Neuronal stem cell (in vitro differentiated cells): ENCODE measurements around the gene PTPRM.

ENCODE experiments used
- DNase-seq: peaks from one replicate; pipeline ENCODE4 v3.0.0-alpha.2; 2013; ENCODE audit warnings: low spot score
- H2AFZ ChIP-seq: one replicate; pipeline ENCODE4 v1.6.1; 2013; ENCODE audit warnings: mild to moderate bottlenecking, low read length, inconsistent platforms
- H2AK5ac ChIP-seq: 2 replicates; pipeline ENCODE4 v1.6.1; 2013; ENCODE audit warnings: low read depth, mild to moderate bottlenecking, inconsistent platforms, low read length, moderate library complexity, mixed read lengths
- H2BK120ac ChIP-seq: 2 replicates; pipeline ENCODE4 v1.6.1; 2013; ENCODE audit warnings: low read depth, mild to moderate bottlenecking, inconsistent platforms, low read length, moderate library complexity, mixed read lengths
- H2BK12ac ChIP-seq: one replicate; pipeline ENCODE4 v1.6.1; 2013; ENCODE audit warnings: low read length, inconsistent platforms
- H2BK15ac ChIP-seq: 2 replicates; pipeline ENCODE4 v1.6.1; 2013; ENCODE audit warnings: mild to moderate bottlenecking, low read length, inconsistent platforms, mixed read lengths
- H2BK5ac ChIP-seq: one replicate; pipeline ENCODE4 v1.6.1; 2013; ENCODE audit warnings: inconsistent platforms, mild to moderate bottlenecking, low read length, moderate library complexity
- H3K14ac ChIP-seq: one replicate; pipeline ENCODE4 v1.6.1; 2013; ENCODE audit warnings: low read length, inconsistent platforms
- H3K18ac ChIP-seq: 2 replicates; pipeline ENCODE4 v1.6.1; 2013; ENCODE audit warnings: low read length, inconsistent platforms
- H3K23ac ChIP-seq: 2 replicates; pipeline ENCODE4 v1.6.1; 2013; ENCODE audit warnings: low read depth, mild to moderate bottlenecking, mixed read lengths, low read length, inconsistent platforms; ENCODE audit not compliant: poor library complexity
- H3K27ac ChIP-seq: replicated peaks from 3 replicates; pipeline ENCODE4 v1.5.1; 2013; ENCODE audit warnings: low read length, inconsistent platforms
- H3K27me3 ChIP-seq, 3 experiments: 2 replicates each; pipeline ENCODE4 v1.6.1; 2013; ENCODE audit warnings: low read length in 3 of 3, mild to moderate bottlenecking in 2 of 3, inconsistent platforms in 1 of 3, low read depth in 1 of 3, mixed read lengths in 1 of 3, moderate library complexity in 1 of 3; ENCODE audit not compliant: control insufficient read depth in 3 of 3, insufficient read depth in 3 of 3
- H3K36me3 ChIP-seq, 2 donors: replicated peaks in 1 of 2; 2 replicates each; pipeline ENCODE4 v1.6.1; 2013; ENCODE audit warnings: low read length in 2 of 2; ENCODE audit not compliant: control insufficient read depth in 2 of 2, insufficient read depth in 2 of 2
- H3K4ac ChIP-seq: 2 replicates; pipeline ENCODE4 v1.6.1; 2013; ENCODE audit warnings: inconsistent platforms, mild to moderate bottlenecking, low read length, moderate library complexity
- H3K4me1 ChIP-seq, 2 donors: 1 replicate in 1 of 2; 2 replicates in 1 of 2; pipeline ENCODE4 v1.6.1; 2013; ENCODE audit warnings: low read length in 2 of 2, low read depth in 1 of 2; ENCODE audit not compliant: control insufficient read depth in 2 of 2, insufficient read depth in 1 of 2
- H3K4me2 ChIP-seq: one replicate; pipeline ENCODE4 v1.6.1; 2013; ENCODE audit warnings: mild to moderate bottlenecking, low read length, inconsistent platforms; ENCODE audit not compliant: insufficient read depth, poor library complexity, severe bottlenecking
- H3K4me3 ChIP-seq, 2 donors: 2 replicates each; pipeline ENCODE4 v1.5.1; 2013; ENCODE audit warnings: low read length in 2 of 2, mild to moderate bottlenecking in 2 of 2, inconsistent platforms in 1 of 2, moderate library complexity in 1 of 2
- H3K79me1 ChIP-seq: one replicate; pipeline ENCODE4 v1.6.1; 2013; ENCODE audit warnings: low read depth, mild to moderate bottlenecking, inconsistent platforms, low read length, moderate library complexity
- H3K9ac ChIP-seq: one replicate; pipeline ENCODE4 v1.6.1; 2013; ENCODE audit warnings: mild to moderate bottlenecking, low read depth, low read length, inconsistent platforms; ENCODE audit not compliant: poor library complexity
- H3K9me3 ChIP-seq, 2 donors: replicated peaks in 1 of 2; 2 replicates each; pipeline versions ENCODE3 to v1.6.1; 2013; ENCODE audit warnings: low read length in 2 of 2, mild to moderate bottlenecking in 2 of 2, inconsistent platforms in 1 of 2, low read depth in 1 of 2, mixed read lengths in 1 of 2, moderate library complexity in 1 of 2; ENCODE audit not compliant: control insufficient read depth in 2 of 2, insufficient read depth in 1 of 2
- H4K8ac ChIP-seq: one replicate; pipeline ENCODE4 v1.6.1; 2013; ENCODE audit warnings: low read depth, mild to moderate bottlenecking, inconsistent platforms, low read length, moderate library complexity
- H4K91ac ChIP-seq: one replicate; pipeline ENCODE4 v1.6.1; 2013; ENCODE audit warnings: low read length, low read depth, mild to moderate bottlenecking, inconsistent platforms; ENCODE audit not compliant: poor library complexity
- WGBS, 2 donors: extraction: QIAGEN DNeasy Blood & Tissue Kit; methylation state at CpG; one replicate each; pipeline ENCODE4 v1.1.7; 2013; ENCODE audit warnings: missing lambda C conversion rate in 2 of 2, mixed read lengths in 1 of 2; ENCODE audit not compliant: insufficient read length in 2 of 2, insufficient replicate concordance in 1 of 2; ENCODE audit errors: extremely low coverage in 2 of 2; 5-methylcytosine and 5-hydroxymethylcytosine counted together

PTPRM gene

GRCh38 chr18:8139891-8140406 lies 572.8 kb downstream of the PTPRM start:
- no CpG with 5 or more reads among the region's 7 CpGs for WGBS, 2 donors
- no peak overlapping the region for H4K8ac ChIP-seq
- no peak overlapping the region for H2BK120ac ChIP-seq
- H3K14ac ChIP-seq, result no peak overlapping the region
- H2BK12ac ChIP-seq, result no peak overlapping the region
- no peak overlapping the region for H3K23ac ChIP-seq
- no peak overlapping the region for H3K9ac ChIP-seq
- no peaks in the 10 kb centered on the region for H3K79me1 ChIP-seq
- peaks cover 0 to 6% of the 10 kb centered on the region in 2 donors for H3K4me1 ChIP-seq
- H3K9me3 ChIP-seq, result peaks cover 0 to 2% of the 10 kb centered on the region in 2 donors
- no peak overlapping the region for H4K91ac ChIP-seq
- no peak overlapping the region for H2BK5ac ChIP-seq
- H3K27ac ChIP-seq, result no peak overlapping the region
- no peak overlapping the region for H3K4ac ChIP-seq
- H3K36me3 ChIP-seq, result no peaks in the 10 kb centered on the region
- no peak overlapping the region for H3K18ac ChIP-seq
- H2AK5ac ChIP-seq, result no peak overlapping the region
- no peak overlapping the region for H2AFZ ChIP-seq
- no peaks in the 10 kb centered on the region for H3K27me3 ChIP-seq
- no peak overlapping the region for H3K4me3 ChIP-seq
- DNase-seq, result no peak
- H3K4me2 ChIP-seq, result no peak overlapping the region
- no peak overlapping the region for H2BK15ac ChIP-seq

- H2BK120ac ChIP-seq, result no peak overlapping the region
- no peak overlapping the region for H3K23ac ChIP-seq
- H3K4me3 ChIP-seq, result no peak overlapping the region
- H3K9me3 ChIP-seq, result no peaks in the 10 kb centered on the region
- no peak overlapping the region for H2AK5ac ChIP-seq
- DNase-seq, result no peak
- H3K27me3 ChIP-seq, result no peaks in the 10 kb centered on the region
- H2BK15ac ChIP-seq, result no peak overlapping the region
- WGBS, 2 donors, result no CpG with 5 or more reads among the region's 8 CpGs
- H3K79me1 ChIP-seq, result no peaks in the 10 kb centered on the region
- H3K4me2 ChIP-seq, result no peak overlapping the region
- H2BK5ac ChIP-seq, result no peak overlapping the region
- H4K91ac ChIP-seq, result no peak overlapping the region
- H3K4ac ChIP-seq, result no peak overlapping the region
- H2BK12ac ChIP-seq, result no peak overlapping the region
- H3K14ac ChIP-seq, result no peak overlapping the region
- no peak overlapping the region for H2AFZ ChIP-seq
- no peak overlapping the region for H3K18ac ChIP-seq
- H4K8ac ChIP-seq, result peak overlapping the region; percentile 32
- H3K27ac ChIP-seq, result no peak overlapping the region
- no peaks in the 10 kb centered on the region for H3K36me3 ChIP-seq
- peaks cover 0 to 6% of the 10 kb centered on the region in 2 donors for H3K4me1 ChIP-seq
- no peak overlapping the region for H3K9ac ChIP-seq
Observed at GRCh38 chr18:8140841-8141501, 573.9 kb downstream of the PTPRM start.

- Histone ChIP-seq H3K4me2 (no peak overlapping the region), H3K9me3 (no peaks in the 10 kb centered on the region), H3K18ac (no peak overlapping the region), H2BK15ac (no peak overlapping the region), H3K23ac (no peak overlapping the region), H2BK5ac (no peak overlapping the region), H2AFZ (no peak overlapping the region), H3K9ac (no peak overlapping the region), H3K27ac (no peak overlapping the region), H2AK5ac (no peak overlapping the region), H4K8ac (no peak overlapping the region), H3K14ac (no peak overlapping the region), H3K79me1 (no peaks in the 10 kb centered on the region), H3K4ac (no peak overlapping the region), H4K91ac (no peak overlapping the region), H3K4me3 (no peak overlapping the region), H3K36me3 (no peaks in the 10 kb centered on the region), H2BK12ac (no peak overlapping the region), H3K4me1 (peaks cover 0 to 3% of the 10 kb centered on the region in 2 donors), H3K27me3 (no peaks in the 10 kb centered on the region), H2BK120ac (no peak overlapping the region)
- no CpG with 5 or more reads among the region's 8 CpGs for WGBS, 2 donors
- no peak for DNase-seq
Observed at GRCh38 chr18:8142131-8142711, 575.1 kb downstream of the PTPRM start.

GRCh38 chr18:8142932-8143331 lies 575.8 kb downstream of the PTPRM start:
- no CpG with 5 or more reads among the region's 2 CpGs for WGBS, 2 donors
- Histone ChIP-seq H3K27ac (no peak overlapping the region), H2BK120ac (no peak overlapping the region)

More at GRCh38 chr18:8142932-8143331, 575.8 kb downstream of the PTPRM start:
- Histone ChIP-seq H3K36me3 (no peaks in the 10 kb centered on the region), H4K8ac (no peak overlapping the region), H2BK5ac (no peak overlapping the region), H4K91ac (no peak overlapping the region), H2BK15ac (no peak overlapping the region), H3K18ac (no peak overlapping the region), H2AFZ (no peak overlapping the region), H3K9me3 (no peaks in the 10 kb centered on the region), H2BK12ac (no peak overlapping the region), H3K27me3 (no peaks in the 10 kb centered on the region), H3K4me3 (no peak overlapping the region), H3K4me1 (peaks cover 0 to 2% of the 10 kb centered on the region in 2 donors), H3K4ac (no peak overlapping the region), H3K14ac (no peak overlapping the region), H3K23ac (no peak overlapping the region), H3K79me1 (no peaks in the 10 kb centered on the region), H2AK5ac (no peak overlapping the region), H3K9ac (no peak overlapping the region), H3K4me2 (no peak overlapping the region)
- DNase-seq, result no peak
